GM21723 (cell line): Measurements from ENCODE around the gene ACTR2.
"Not testable (repeated sequence)": the region's sequence is repeated elsewhere in the genome, so short reads cannot be mapped to it uniquely, and the experiment has no call there.

Experiments used
- ATAC-seq: cut with Tn5 transposase; IDR thresholded peaks from one replicate; pipeline ENCODE4 v1.9.1; 2021; ENCODE audit warnings: mild to moderate bottlenecking, moderate library complexity; ENCODE audit not compliant: unreplicated experiment

The ACTR2 gene

DNA sequence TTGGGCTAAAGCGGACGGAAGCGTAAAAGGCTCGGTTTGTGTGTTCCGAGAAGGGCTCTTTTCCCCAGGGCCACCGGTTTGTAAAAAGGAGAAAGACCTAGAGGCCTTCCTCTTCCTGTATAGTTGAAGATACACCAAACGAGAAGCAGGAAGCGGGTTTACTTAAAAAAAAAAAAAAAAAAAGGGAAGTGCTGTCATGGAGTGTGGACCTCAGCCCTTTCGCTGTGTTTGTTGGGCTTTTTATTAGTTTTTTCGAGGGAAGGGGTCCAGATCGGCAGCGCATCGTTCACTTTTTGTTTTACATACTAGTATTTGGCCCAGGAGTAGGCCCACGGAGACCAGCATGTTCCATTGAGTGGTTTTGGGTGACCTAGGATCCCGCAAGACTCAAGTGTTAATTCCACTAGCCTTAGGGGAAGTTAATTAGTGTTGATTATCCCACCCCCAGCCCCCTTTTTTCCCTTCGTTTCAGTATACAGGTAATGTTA is 676 bp downstream of the ACTR2 start:
- peak; percentile 39 for ATAC-seq

GRCh38 chr2:65231121-65231520 is 3.5 kb downstream of the ACTR2 start:
- no peak for ATAC-seq

- ATAC-seq = no peak
These were observed 4.4 kb downstream of the ACTR2 start for GRCh38 chr2:65231892-65232477.

DNA sequence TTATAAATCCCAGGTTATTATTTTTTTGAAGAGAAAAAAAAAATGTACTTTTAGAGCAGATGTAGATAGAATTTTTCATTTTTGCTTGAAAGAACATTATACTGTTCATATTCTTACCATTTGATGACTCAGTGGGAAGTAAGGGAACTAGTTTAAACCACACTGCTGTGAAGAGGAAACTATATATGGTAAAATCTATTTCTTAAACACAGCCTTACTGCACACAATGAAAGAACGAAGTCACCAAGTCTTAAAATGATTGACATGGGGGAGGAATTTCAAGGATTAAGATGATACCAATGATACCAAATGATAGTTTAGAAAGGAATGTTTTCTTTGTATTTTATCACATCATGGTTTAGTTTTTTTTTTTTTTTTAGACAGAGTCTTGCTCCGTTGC is 5.0 kb downstream of the ACTR2 start:
- ATAC-seq = peak; percentile 43

GRCh38 chr2:65240657-65241056 is 13.0 kb downstream of the ACTR2 start:
- ATAC-seq = no peak

DNA sequence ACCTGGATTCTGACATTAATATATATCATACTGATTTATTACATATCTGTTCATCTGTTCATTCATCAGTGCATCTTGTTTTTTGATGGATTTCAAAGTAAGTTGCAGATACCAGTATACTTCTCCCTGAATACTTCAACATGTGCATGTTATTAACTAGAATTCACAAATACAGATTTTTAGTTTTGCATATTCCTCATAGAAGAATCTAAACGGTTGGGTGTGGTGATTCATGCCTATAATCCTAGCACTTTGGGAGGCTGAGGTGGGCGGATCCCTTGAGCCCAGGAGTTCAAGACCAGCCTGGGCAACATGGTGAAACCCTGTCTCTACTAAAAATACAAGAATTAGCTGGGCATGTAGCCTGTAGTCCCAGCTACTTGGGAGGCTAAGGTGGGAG is 16.8 kb downstream of the ACTR2 start:
- ATAC-seq = not testable (repeated sequence)

DNA sequence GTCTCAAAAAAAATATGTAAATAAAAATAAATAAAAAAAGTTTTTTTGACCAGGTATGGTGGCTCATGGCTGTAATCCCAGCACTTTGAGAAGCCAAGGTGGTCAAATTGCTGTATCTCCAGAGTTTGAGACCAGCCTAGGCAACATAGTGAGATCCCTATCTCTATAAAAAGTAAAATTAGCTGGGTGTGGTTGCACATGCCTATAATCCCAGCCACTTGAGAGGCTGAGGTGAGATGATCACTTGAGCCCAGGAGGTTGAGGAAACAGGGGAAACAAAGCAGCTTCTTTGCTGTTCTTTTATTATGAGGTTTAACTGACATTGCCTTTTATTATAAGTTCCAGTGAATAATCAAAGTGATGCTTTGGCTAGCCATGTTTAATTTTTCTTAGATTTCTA is 25.0 kb downstream of the ACTR2 start:
- ATAC-seq = no peak

DNA sequence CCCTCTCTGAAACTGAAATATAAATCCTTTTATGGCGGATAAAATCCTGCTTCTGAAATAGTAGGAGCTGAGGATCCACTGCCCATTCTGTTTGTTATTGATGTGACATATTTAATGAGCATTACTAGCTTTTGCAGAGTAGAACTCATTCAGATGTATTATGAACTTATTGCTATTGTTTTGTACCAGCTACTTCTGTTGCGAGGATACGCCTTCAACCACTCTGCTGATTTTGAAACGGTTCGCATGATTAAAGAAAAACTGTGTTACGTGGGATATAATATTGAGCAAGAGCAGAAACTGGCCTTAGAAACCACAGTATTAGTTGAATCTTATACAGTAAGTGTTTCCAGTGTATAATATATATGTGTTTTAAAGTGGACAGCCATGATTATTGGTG is 27.7 kb downstream of the ACTR2 start:
- ATAC-seq = no peak

DNA sequence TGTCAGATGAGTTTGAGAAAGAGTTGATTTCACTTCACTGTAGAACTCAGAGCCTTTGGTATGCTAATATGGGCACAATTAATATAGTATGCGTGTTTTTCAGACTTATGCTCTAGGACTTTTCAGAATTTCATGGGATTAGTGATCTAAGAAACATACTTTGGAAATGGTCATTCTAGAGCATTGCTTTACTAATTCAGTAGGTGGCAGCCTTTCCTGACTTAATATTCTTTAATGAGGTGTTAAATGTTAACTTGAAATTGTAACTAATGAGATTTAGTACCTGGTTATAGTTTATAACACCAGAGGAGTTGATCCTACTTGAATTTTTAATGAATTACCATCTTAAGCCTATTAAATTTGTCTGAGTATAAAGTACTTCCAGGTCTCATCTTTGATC is 28.4 kb downstream of the ACTR2 start:
- ATAC-seq = no peak

DNA sequence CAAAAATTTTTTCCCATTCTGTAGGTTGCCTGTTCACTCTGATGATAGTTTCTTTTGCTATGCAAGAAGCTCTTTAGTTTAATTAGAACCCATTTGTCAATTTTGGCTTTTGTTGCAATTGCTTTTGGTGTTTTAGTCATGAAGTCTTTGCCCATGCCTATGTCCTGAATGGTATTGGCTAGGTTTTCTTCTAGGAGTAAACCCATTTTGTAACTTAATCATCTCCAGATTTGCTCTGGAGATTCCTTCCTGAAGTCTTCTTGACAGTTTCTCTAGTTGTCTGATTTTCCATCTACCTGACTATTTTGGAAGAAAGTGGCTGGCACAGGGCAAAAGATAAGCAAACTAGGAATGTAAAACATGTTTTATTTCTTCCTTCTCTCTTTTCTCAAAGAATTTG is 30.2 kb downstream of the ACTR2 start:
- not testable (repeated sequence) for ATAC-seq

GRCh38 chr2:65261676-65262075 is 34.0 kb downstream of the ACTR2 start:
- no peak for ATAC-seq

DNA sequence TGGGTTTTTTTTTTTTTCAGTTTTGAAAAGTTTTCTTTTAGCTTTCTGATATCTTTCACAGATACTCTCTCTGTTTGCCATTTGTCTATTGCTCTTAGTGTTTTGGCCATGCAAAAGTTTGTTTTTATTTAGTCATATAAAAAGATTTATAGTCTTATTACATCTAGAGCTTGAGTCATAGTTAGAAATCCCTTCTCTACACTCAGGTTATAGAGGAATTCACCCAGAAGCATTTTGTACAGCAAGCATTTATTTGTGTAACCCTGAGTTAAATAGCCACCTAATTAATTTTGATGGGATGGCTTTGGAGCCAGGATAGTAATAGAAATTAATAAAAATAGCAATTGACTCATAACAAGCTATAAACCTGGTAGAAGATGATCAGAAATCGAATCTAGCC is 35.6 kb downstream of the ACTR2 start:
- ATAC-seq = no peak

DNA sequence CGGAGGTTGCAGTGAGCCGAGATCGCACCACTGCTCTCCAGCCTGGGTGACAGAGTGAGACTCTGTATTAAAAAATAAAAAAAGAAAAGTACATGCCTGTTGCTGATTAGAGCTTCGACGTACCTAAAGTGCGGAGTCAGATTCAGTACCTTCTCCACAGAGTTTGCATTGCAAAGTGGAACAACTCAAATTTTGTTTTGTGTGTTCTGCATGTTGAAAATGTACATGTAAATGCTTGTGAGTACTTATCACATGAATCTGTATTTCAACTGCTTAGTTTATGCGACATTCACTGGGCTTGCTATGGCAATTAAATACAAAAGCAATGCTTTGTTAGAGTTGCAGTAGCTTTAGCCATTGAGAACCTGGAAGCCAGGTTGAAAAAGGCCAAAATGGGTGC is 36.4 kb downstream of the ACTR2 start:
- ATAC-seq = no peak

GRCh38 chr2:65264821-65265670 is 37.4 kb downstream of the ACTR2 start:
- no peak for ATAC-seq

GRCh38 chr2:65265671-65266045 is 38.0 kb downstream of the ACTR2 start:
- no peak for ATAC-seq

- no peak for ATAC-seq
These were observed 39.4 kb downstream of the ACTR2 start for GRCh38 chr2:65267008-65267407.

DNA sequence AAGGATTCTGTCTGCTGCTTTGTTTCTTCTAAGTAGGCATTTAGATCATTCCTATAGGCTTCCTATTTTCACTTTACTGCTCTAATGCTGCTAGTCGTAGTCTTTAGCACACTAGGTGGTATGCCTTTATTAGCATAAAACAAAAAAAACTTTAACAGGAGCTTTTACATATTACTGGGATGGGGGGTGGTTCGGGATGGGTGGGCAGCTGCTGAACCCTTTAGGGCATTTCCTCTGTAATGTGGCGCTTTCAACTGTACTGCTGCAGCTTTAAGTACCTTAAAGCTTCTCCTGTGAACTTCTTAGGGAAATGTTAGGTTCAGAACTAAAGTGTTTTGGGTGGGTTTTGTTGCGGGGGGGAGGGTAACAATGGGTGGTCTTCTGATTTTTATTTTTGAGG is 41.3 kb downstream of the ACTR2 start:
- ATAC-seq = no peak

DNA sequence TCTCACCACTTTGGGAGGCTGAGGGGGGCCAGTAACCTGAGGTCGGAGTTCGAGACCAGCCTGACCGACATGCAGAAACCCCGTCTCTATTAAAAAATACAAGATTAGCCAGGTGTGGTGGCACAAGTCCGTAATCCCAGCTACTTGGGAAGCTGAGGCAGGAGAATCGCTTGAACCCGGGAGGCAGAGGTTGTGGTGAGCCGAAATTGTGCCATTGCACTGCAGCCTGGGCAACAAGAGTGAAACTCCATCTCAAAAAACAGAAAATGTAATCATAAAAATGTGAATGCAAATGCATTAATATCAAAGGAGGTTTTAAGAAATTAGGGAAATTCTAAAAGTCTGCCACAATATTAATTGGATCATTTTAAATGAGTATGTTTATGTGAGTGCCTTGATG is 45.7 kb downstream of the ACTR2 start:
- ATAC-seq = no peak

- no peak for ATAC-seq
These were observed 47.7 kb downstream of the ACTR2 start for GRCh38 chr2:65275141-65275915.

DNA sequence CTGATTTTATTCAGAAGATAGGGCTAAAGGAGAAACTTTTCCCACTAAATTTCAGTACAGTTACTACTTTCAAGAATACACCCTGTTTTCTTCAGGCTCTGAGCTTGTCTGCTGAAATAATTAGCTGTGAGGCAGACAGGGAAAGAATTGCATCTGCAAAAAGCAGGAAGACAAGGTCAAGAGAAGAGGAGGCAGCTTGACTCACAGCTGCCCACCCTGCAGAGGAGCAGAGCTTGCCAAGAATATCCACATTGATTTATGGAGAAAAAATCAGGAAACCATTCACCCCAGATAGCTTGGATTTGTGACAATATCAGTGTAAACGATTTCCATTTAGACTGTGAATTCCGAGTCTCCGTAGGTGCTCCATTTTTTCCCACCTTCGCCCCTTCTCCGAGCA is 49.0 kb downstream of the ACTR2 start:
- no peak for ATAC-seq

GRCh38 chr2:65277118-65277517 is 49.5 kb downstream of the ACTR2 start:
- no peak for ATAC-seq
